WERI-Rb-1 (cell line): Measurements from ENCODE around the gene APLF.
"Not testable (repeated sequence)": the region's sequence is repeated elsewhere in the genome, so short reads cannot be mapped to it uniquely, and the experiment has no call there.

Experiments
- DNase-seq: peaks from one replicate; pipeline ENCODE4 v3.0.0-alpha.2; 2020
- H3K27ac ChIP-seq: fragments of 250-450 bp; sonication (Bioruptor Pico); 2 replicates; pipeline ENCODE4 v1.5.1; 2020; ENCODE audit warnings: mild to moderate bottlenecking, moderate library complexity
- H3K27me3 ChIP-seq: fragments of 250-450 bp; sonication (Bioruptor Pico); 2 replicates; pipeline ENCODE4 v1.5.1; 2021; ENCODE audit warnings: mild to moderate bottlenecking, low read depth, moderate library complexity; ENCODE audit not compliant: insufficient read depth, severe bottlenecking
- H3K36me3 ChIP-seq: fragments of 250-450 bp; sonication (Bioruptor Pico); 2 replicates; pipeline ENCODE4 v1.5.1; 2020; ENCODE audit warnings: mild to moderate bottlenecking, moderate library complexity
- H3K4me3 ChIP-seq: 2 replicates; pipeline ENCODE4 v1.5.1; 2011; ENCODE audit warnings: low read depth, mild to moderate bottlenecking, control low read depth, low read length
- H3K9me3 ChIP-seq: fragments of 250-450 bp; sonication (Bioruptor Pico); 2 replicates; pipeline ENCODE4 v1.5.1; 2021; ENCODE audit warnings: mild to moderate bottlenecking, moderate library complexity; ENCODE audit not compliant: severe bottlenecking
- TF ChIP-seq, protein P1 (sequence below): IDR thresholded peaks from 2 replicates; pipeline ENCODE4 v1.5.1; 2011; ENCODE audit warnings: low read depth, mild to moderate bottlenecking, control low read depth, inconsistent platforms, low read length

Gene APLF

DNA sequence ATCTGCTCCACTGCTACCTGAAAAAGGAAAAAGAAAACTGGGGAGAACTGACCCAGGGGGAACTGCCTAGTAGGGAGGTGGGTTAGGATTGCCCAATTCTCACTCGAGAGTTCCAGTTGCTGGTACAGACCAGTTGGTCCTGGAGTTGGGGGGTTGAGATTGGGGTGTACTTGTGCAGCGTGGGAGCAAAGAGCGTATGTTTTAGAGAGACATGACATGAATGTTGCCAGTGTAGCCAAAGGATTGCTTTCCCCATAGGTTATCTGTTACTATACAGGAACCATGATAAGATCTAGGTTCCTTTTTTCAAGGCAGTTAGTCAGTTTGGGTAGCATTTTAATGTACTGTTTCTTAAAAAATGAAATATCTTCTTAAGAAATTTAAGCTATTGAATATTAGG lies 68.6 kb downstream of the APLF start:
- Histone ChIP-seq H3K9me3 (no peaks in the 10 kb centered on the region), H3K27ac (no peak overlapping the region), H3K27me3 (no peaks in the 10 kb centered on the region), H3K4me3 (no peak overlapping the region), H3K36me3 (no peaks in the 10 kb centered on the region)
- TF ChIP-seq, protein P1, sequence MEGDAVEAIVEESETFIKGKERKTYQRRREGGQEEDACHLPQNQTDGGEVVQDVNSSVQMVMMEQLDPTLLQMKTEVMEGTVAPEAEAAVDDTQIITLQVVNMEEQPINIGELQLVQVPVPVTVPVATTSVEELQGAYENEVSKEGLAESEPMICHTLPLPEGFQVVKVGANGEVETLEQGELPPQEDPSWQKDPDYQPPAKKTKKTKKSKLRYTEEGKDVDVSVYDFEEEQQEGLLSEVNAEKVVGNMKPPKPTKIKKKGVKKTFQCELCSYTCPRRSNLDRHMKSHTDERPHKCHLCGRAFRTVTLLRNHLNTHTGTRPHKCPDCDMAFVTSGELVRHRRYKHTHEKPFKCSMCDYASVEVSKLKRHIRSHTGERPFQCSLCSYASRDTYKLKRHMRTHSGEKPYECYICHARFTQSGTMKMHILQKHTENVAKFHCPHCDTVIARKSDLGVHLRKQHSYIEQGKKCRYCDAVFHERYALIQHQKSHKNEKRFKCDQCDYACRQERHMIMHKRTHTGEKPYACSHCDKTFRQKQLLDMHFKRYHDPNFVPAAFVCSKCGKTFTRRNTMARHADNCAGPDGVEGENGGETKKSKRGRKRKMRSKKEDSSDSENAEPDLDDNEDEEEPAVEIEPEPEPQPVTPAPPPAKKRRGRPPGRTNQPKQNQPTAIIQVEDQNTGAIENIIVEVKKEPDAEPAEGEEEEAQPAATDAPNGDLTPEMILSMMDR = no peak
- DNase-seq = no peak

- TF ChIP-seq, protein P1 = no peak
- Histone ChIP-seq H3K27me3 (no peaks in the 10 kb centered on the region), H3K27ac (no peak overlapping the region), H3K9me3 (no peaks in the 10 kb centered on the region), H3K36me3 (no peaks in the 10 kb centered on the region), H3K4me3 (no peak overlapping the region)
- DNase-seq = no peak
Observed at GRCh38 chr2:68537011-68537410, 69.6 kb downstream of the APLF start.

DNA sequence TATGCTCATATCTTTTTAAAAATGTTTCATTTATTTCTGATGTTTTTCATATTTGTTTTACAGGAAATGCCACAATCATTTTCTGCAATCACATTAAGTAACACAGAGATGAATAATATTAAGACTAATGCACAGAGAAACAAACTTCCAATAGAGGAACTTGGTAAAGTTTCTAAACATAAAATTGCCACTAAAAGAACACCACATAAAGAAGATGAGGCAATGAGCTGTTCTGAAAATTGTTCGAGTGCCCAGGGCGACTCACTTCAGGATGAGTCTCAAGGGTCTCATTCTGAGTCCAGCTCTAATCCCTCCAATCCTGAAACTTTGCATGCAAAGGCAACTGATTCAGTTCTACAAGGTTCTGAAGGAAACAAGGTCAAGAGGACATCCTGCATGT lies 70.4 kb downstream of the APLF start:
- Histone ChIP-seq H3K27me3 (no peaks in the 10 kb centered on the region), H3K4me3 (no peak overlapping the region), H3K36me3 (no peaks in the 10 kb centered on the region), H3K9me3 (no peaks in the 10 kb centered on the region), H3K27ac (no peak overlapping the region)
- TF ChIP-seq, protein P1 = no peak
- no peak for DNase-seq

GRCh38 chr2:68544811-68545210 lies 77.4 kb downstream of the APLF start:
- DNase-seq = no peak
- Histone ChIP-seq H3K9me3 (no peaks in the 10 kb centered on the region), H3K27ac (no peak overlapping the region), H3K27me3 (no peaks in the 10 kb centered on the region), H3K4me3 (no peak overlapping the region), H3K36me3 (no peaks in the 10 kb centered on the region)
- TF ChIP-seq, protein P1 = no peak

- DNase-seq = no peak
- Histone ChIP-seq H3K27me3 (no peaks in the 10 kb centered on the region), H3K36me3 (no peaks in the 10 kb centered on the region), H3K9me3 (no peaks in the 10 kb centered on the region), H3K4me3 (no peak overlapping the region), H3K27ac (no peak overlapping the region)
- TF ChIP-seq, protein P1 = no peak
Observed at GRCh38 chr2:68548396-68548795, 81.0 kb downstream of the APLF start.

- Histone ChIP-seq H3K27me3 (no peaks in the 10 kb centered on the region), H3K4me3 (no peak overlapping the region), H3K36me3 (no peaks in the 10 kb centered on the region), H3K27ac (no peak overlapping the region), H3K9me3 (no peaks in the 10 kb centered on the region)
- TF ChIP-seq, protein P1 = no peak
- DNase-seq = no peak
Observed at GRCh38 chr2:68553098-68553497, 85.7 kb downstream of the APLF start.

- not testable (repeated sequence) for H3K27ac ChIP-seq, DNase-seq, H3K36me3 ChIP-seq, H3K4me3 ChIP-seq, H3K27me3 ChIP-seq, H3K9me3 ChIP-seq
Observed at GRCh38 chr2:68555425-68556206, 88.2 kb downstream of the APLF start.
